Memory B cell (primary cell): Measurements from ENCODE around the gene OR6J1.
"Not testable (repeated sequence)": the region's sequence is repeated elsewhere in the genome, so short reads cannot be mapped to it uniquely, and the experiment has no call there.

ENCODE experiments used
- ATAC-seq: fragments of 150-1000 bp; cut with Tn5 transposase; 2 replicates; pipeline ENCODE4 v1.10.0; 2021; ENCODE audit warnings: low read depth, mild to moderate bottlenecking, moderate library complexity
- DNase-seq, 2 donors: peaks; one replicate each; pipeline ENCODE4 v3.0.0; 2022; ENCODE audit warnings: low spot score in 2 of 2
- H3K27ac Mint-ChIP-seq: one replicate; pipeline ENCODE4 v1.8.0; 2022; ENCODE audit warnings: mild to moderate bottlenecking, moderate library complexity, mixed read lengths
- H3K27me3 Mint-ChIP-seq: one replicate; pipeline ENCODE4 v1.8.0; 2022; ENCODE audit warnings: mixed read lengths
- H3K36me3 Mint-ChIP-seq: one replicate; pipeline ENCODE4 v1.8.0; 2022; ENCODE audit warnings: mild to moderate bottlenecking, mixed read lengths
- H3K4me1 Mint-ChIP-seq: one replicate; pipeline ENCODE4 v1.8.0; 2022; ENCODE audit warnings: mixed read lengths
- H3K4me3 Mint-ChIP-seq: one replicate; pipeline ENCODE4 v1.8.0; 2022; ENCODE audit warnings: mild to moderate bottlenecking, moderate library complexity, mixed read lengths
- H3K9me3 Mint-ChIP-seq: one replicate; pipeline ENCODE4 v1.8.0; 2022; ENCODE audit warnings: mixed read lengths

Gene OR6J1

DNA sequence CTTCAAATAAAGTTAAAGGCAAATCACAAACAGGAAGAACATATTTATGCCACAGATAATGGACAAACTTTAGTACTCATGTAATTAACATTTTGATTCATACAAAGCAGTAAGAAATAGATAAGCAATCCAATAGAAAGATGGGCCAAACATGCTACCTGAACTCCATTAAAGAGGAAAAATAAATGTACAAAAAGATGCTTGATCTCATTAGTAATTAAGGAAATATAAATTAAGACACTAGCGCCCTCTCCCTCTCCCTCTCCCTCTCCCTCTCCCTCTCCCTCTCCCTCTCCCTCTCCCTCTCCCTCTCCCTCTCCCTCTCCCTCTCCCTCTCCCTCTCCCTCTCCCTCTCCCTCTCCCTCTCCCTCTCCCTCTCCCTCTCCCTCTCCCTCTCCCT lies 8.2 kb downstream of the OR6J1 start:
- H3K27ac Mint-ChIP-seq, DNase-seq, H3K4me3 Mint-ChIP-seq, ATAC-seq, H3K27me3 Mint-ChIP-seq, H3K9me3 Mint-ChIP-seq, H3K4me1 Mint-ChIP-seq, H3K36me3 Mint-ChIP-seq: not testable (repeated sequence)

DNA sequence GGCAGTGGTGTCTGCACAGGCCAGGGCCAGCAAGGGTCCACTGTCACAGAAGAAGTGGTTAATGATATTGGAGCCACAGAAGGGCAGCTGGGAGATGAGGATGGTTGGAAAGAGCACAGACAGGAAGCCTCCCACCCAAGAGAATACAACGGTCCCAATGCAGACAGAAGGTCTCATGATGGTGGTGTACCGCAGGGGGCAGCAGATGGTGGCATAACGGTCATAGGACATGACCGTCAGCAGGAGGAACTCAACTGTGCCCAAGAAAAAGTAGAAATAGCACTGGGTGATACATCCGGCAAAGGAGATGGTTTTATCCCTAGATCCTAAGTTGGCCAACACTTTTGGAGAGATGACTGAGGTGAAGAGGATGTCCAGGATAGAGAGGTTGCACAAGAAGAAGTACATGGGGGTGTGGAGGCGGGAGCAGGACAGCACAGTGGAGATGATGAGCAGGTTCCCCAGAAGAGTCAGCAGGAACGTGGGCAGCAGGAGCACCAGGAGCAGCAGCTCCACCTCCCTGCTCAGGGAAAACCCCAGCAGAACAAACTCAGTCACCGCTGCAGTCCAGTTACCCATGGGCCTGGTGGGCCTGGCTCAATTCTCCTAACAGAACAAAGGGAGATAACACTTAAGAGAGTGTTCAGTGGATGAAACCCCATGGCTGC lies 9.8 kb downstream of the OR6J1 start:
- Mint-ChIP-seq H3K27ac (no peak overlapping the region), H3K27me3 (peaks cover 10% of the 10 kb centered on the region), H3K9me3 (peaks cover 9% of the 10 kb centered on the region), H3K4me1 (no peaks in the 10 kb centered on the region), H3K4me3 (no peak overlapping the region), H3K36me3 (peaks cover 5% of the 10 kb centered on the region)
- DNase-seq (no peak), ATAC-seq (no peak)

DNA sequence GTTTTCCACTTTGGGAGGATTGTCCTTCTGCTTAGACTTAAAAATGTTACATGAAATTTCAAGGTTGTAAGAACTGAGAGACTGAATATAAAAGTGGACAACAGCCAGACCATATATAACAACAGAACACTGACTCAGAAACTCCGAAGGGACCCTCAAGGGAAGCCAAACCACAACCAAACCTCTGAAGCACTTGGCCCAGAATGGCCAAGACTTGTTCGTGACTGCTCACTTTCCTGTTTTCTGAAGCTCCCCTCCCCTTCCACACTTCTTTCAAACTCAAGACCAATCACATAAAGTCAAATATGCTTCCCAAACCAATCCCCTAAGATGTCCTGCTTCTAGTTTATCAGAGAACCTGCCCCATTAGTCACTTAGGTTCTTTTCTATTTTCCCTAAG lies 13.7 kb downstream of the OR6J1 start:
- Mint-ChIP-seq H3K36me3 (peaks cover 5% of the 10 kb centered on the region), H3K27me3 (peaks cover 12% of the 10 kb centered on the region), H3K27ac (no peak overlapping the region), H3K4me1 (no peaks in the 10 kb centered on the region), H3K9me3 (peaks cover 9% of the 10 kb centered on the region), H3K4me3 (no peak overlapping the region)
- DNase-seq: no peak
- ATAC-seq: no peak

DNA sequence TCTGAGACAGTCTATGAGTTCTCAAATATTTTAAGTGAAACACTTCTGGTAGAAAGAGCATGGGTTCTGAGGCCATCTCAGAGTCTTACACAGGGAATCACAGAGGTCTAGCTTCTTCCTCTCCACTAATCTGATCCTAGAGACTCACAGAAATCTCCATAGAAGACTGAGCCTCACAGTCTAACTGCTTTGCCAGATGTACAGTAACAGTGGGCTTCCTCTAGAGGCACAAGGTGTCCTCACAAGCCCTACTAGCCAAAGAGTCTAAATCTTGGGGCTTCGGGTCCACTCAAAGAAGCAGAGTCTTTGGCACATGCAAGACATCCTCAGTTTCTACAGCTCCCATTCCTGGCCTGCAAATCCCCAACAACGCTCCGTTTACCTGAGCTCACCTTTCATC lies 14.1 kb downstream of the OR6J1 start:
- Mint-ChIP-seq H3K27ac (no peak overlapping the region), H3K9me3 (peaks cover 9% of the 10 kb centered on the region), H3K4me1 (no peaks in the 10 kb centered on the region), H3K4me3 (no peak overlapping the region), H3K36me3 (peaks cover 5% of the 10 kb centered on the region), H3K27me3 (peaks cover 12% of the 10 kb centered on the region)
- ATAC-seq (no peak), DNase-seq (no peak)

DNA sequence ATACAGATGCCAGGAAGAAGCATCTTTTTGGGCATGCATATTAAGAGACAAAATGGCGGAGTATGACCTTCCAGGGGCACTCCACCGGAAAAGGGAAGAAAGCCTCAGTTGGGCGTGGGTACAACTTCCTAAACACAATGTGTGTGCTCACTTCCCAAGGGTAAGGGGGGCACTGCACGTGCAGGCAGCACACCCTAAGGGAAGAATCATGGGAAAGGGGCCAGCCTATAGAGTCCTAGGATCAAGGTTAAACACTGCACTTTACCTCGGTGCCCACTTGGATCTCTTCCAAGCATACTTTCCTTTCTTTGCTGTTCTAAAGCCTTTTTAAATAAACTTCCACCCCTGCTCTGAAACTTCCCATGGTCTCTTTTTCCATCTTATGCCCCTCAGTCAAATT lies 14.8 kb downstream of the OR6J1 start:
- Mint-ChIP-seq H3K27ac (no peak overlapping the region), H3K27me3 (peaks cover 12% of the 10 kb centered on the region), H3K4me3 (no peak overlapping the region), H3K36me3 (peaks cover 5% of the 10 kb centered on the region), H3K9me3 (peaks cover 9% of the 10 kb centered on the region), H3K4me1 (no peaks in the 10 kb centered on the region)
- no peak for ATAC-seq
- no peak for DNase-seq

DNA sequence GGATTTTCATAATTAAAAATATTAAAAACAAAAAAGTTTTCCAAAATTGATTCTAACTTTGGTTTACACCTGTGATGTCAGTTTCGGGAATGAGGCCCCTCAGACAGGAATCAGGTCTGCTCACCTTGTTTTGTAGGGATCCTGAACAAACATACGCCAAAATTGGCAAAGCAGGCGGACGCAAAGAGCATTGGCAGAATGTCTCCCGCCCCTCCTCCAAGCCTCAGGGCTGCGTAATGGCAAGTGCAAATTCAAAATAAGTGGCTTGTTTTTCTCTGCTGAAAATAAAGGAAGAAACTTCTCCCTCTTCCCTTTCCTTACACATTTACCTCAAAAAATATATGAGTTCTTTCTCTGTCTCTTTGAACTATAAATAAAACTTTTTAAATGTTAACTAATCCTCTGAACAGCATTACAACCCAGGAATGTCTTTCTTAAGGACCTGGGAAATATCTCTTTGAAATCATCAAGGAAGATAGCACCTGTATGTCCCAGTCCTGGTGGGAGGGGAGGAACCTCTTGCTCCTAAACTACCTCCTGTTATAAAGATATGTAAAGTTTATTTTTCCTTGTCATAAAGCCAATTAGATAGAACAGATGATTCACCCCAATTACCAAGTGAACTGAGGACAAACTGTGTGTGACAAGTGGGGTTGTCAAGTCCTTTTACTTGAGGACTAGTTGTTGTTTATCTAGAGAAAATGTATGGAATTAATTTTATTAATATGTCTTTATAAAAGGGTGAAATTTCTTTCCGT lies 16.5 kb downstream of the OR6J1 start:
- Mint-ChIP-seq H3K36me3 (peaks cover 5% of the 10 kb centered on the region), H3K4me3 (no peak overlapping the region), H3K27ac (no peak overlapping the region), H3K4me1 (peaks cover 2% of the 10 kb centered on the region), H3K9me3 (peaks cover 9% of the 10 kb centered on the region), H3K27me3 (peaks cover 12% of the 10 kb centered on the region)
- no peak for DNase-seq
- ATAC-seq: no peak

DNA sequence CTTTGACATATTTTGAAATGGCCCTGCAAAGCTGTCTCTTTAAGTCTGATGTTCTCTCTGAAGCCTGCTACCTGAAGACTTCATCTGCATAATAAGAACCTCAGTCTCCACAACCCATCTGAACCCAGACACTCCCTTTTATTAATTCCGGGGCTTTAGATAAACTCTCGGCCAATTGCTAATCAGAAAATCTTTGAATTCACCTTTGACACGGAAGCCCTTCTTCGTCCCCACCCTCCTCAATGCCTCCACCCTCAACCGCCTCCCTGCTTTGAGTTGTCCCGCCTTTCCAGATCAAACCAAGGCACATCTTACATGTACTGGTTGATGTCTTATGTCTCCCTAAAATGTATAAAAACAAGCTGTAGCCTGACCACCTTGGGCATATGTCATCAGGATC lies 17.6 kb downstream of the OR6J1 start:
- Mint-ChIP-seq H3K9me3 (peaks cover 7% of the 10 kb centered on the region), H3K4me3 (no peak overlapping the region), H3K36me3 (peaks cover 8% of the 10 kb centered on the region), H3K4me1 (peaks cover 2% of the 10 kb centered on the region), H3K27me3 (peaks cover 9% of the 10 kb centered on the region), H3K27ac (no peak overlapping the region)
- DNase-seq: no peak
- no peak for ATAC-seq

DNA sequence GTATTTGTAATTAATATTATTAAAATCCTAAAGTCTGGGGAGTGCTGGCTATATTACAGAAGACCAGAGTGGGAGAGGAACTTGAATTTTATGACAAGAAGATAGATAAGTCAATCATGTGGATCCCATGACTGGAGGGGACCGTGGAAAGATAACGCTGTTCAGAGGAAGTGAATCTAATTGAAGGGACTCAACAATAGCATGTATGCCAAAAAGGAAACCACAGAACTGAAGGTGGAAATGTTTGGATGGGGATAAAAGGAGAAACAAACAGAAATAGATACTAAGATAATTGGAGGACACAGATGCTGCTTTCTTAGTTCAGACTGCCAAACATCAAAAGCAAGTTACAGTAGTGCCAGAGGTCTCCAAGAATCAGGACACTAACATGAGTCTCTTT lies 21.1 kb downstream of the OR6J1 start:
- no peak for DNase-seq
- ATAC-seq: no peak
- H3K27me3 Mint-ChIP-seq: peaks cover 2% of the 10 kb centered on the region
- peaks cover 2% of the 10 kb centered on the region for H3K4me1 Mint-ChIP-seq
- no peak overlapping the region for H3K27ac Mint-ChIP-seq
- H3K36me3 Mint-ChIP-seq: peaks cover 6% of the 10 kb centered on the region
- no peaks in the 10 kb centered on the region for H3K9me3 Mint-ChIP-seq
- H3K4me3 Mint-ChIP-seq: no peak overlapping the region

DNA sequence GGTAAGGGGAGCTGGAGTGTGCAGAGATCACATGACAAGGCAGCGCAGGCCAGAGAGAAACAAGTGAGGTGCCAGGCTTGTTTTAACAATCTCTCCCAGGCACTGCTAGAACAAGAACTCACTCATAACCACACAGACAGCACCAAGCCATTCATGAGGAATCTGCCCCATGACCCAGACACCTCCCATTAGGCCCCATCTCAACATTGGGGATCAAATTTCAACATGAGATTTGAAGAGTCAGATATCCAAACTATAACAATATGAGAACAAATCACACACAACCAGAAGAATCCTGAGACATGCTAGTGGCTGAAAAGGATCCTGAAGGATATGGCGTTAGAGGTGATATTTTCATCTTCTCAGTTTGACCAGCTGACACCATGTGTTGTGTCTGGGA lies 21.9 kb downstream of the OR6J1 start:
- H3K36me3 Mint-ChIP-seq: peaks cover 6% of the 10 kb centered on the region
- no peak overlapping the region for H3K4me3 Mint-ChIP-seq
- no peak overlapping the region for H3K27ac Mint-ChIP-seq
- ATAC-seq (no peak), DNase-seq (no peak)
- no peaks in the 10 kb centered on the region for H3K9me3 Mint-ChIP-seq
- H3K27me3 Mint-ChIP-seq: peaks cover 2% of the 10 kb centered on the region
- peaks cover 2% of the 10 kb centered on the region for H3K4me1 Mint-ChIP-seq

DNA sequence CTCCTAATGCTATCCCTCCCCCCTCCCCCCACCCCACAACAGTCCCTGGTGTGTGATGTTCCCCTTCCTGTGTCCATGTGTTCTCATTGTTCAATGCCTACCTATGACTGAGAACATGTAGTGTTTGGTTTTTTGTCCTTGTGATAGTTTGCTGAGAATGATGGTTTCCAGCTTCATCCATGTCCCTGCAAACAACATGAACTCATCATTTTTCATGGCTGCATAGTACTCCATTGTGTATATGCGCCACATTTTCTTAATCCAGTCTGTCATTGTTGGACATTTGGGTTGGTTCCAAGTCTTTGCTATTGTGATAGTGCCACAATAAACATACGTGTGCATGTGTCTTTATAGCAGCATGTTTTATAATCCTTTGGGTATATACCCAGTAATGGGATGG lies 28.4 kb downstream of the OR6J1 start:
- not testable (repeated sequence) for DNase-seq, H3K27ac Mint-ChIP-seq, H3K27me3 Mint-ChIP-seq, ATAC-seq, H3K4me3 Mint-ChIP-seq, H3K4me1 Mint-ChIP-seq, H3K9me3 Mint-ChIP-seq
- H3K36me3 Mint-ChIP-seq: peaks cover 11% of the 10 kb centered on the region

DNA sequence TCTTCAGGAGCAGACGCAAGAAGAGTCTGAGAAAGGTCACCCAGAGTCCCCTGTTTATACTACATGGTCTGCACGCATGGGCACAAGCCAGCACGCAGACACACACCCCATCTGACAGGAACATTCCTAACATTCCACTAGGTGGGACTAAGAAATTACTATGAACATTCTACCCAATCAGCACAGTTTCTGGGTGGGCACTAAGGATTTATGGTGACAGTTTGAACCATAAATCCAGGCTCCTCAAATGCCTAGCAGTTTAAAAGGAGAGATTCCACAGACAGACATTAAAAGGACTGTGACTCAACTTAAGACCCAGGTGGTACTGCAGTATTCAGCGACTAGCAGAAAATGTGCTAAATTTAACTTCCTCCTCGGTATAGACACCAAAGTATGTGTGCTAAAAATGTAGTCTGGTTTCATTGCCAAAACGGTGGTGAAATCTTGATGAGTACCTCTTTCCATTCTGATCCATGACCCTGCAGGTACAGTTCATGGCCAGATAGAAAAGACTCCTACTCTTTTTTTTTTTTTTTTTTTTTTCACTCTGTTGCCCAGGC lies 29.8 kb downstream of the OR6J1 start:
- Mint-ChIP-seq H3K4me3 (no peak overlapping the region), H3K36me3 (peaks cover 20% of the 10 kb centered on the region), H3K27ac (no peak overlapping the region), H3K27me3 (no peaks in the 10 kb centered on the region), H3K4me1 (no peaks in the 10 kb centered on the region), H3K9me3 (peaks cover 1% of the 10 kb centered on the region)
- DNase-seq (no peak), ATAC-seq (no peak)

DNA sequence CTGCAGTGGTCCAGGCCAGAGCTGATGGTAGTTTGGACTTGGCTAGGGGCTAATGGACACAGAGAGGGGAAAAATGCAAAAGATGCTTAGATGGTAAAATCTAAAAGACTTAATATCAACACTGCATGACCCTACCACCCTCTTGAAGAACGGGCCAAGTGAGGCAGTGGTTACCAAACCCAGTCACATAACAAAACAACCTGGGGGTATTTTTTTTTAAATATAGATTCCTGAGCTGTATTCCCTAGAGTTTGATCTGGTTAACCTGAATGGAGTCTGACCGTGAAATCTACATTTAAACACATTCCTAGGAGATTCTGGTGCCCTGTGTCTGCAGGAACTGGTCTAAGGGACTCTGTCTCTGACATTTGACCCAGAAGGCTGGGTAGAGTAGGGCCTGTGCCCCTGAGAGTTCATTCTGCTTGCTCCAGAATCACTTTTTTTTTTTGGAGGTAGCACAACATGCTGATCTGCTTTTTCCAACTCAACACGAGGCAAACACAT lies 30.4 kb downstream of the OR6J1 start:
- Mint-ChIP-seq H3K27ac (no peak overlapping the region), H3K27me3 (no peaks in the 10 kb centered on the region), H3K4me3 (no peak overlapping the region), H3K9me3 (peaks cover 1% of the 10 kb centered on the region), H3K4me1 (no peaks in the 10 kb centered on the region), H3K36me3 (peaks cover 20% of the 10 kb centered on the region)
- no peak for DNase-seq
- ATAC-seq: no peak

DNA sequence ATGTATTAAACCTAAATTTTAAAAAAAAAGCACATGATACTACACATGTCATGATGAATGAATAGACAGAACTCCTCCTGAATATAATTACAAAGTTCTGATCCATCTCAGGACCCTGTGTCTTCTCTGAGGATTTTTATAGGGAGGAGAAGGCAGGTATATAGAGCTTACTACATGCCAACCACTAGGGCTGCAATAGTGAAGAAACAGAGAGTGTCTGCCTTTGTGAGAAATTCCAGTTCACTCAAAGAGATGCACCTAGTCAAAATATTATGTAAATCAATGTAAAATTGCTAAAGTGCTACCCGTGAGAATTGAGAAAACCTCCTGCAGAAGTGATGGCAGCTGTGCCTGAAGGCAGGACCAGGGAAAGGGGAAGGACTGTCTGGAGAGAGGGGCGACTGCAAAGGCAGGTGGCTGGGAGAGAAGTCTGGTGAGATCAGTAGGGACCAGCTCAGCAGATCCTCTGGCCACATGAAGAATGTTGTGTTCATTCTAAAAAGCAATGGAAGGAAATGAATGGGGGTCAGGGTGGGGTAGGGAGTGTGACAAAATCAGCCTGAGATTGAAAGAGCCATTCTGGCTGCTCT lies 31.0 kb downstream of the OR6J1 start:
- ATAC-seq (no peak), DNase-seq (no peak)
- peaks cover 20% of the 10 kb centered on the region for H3K36me3 Mint-ChIP-seq
- H3K4me3 Mint-ChIP-seq: no peak overlapping the region
- peaks cover 1% of the 10 kb centered on the region for H3K9me3 Mint-ChIP-seq
- peak overlapping the region; percentile 13 for H3K27ac Mint-ChIP-seq
- H3K4me1 Mint-ChIP-seq: no peaks in the 10 kb centered on the region
- no peaks in the 10 kb centered on the region for H3K27me3 Mint-ChIP-seq

DNA sequence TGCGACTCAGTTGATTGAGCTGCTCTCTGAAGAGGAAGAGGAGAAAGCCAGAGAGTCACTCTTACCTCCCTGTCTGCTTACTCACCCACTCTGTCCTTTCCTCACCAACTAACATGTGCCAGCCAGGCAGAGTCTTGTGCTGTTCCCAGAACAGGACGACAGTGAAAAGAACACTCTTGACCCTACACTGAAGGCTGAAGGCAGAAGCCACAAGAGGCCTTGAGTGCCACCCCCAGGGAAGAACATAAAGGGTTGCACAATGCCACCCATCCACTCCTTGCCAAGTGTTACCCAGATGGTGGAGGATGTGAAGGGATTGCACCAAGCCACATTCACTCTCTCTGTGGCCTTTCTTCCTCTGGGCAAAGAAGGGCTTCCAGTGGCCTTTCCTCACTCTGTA lies 33.2 kb downstream of the OR6J1 start:
- Mint-ChIP-seq H3K27me3 (no peaks in the 10 kb centered on the region), H3K4me3 (no peak overlapping the region), H3K27ac (no peak overlapping the region), H3K36me3 (peaks cover 25% of the 10 kb centered on the region), H3K4me1 (no peaks in the 10 kb centered on the region), H3K9me3 (no peaks in the 10 kb centered on the region)
- DNase-seq: no peak
- ATAC-seq: no peak
